ENCODE measurements around the gene ATG5. TPM values are rescaled to one million over a fixed set of nuclear protein-coding genes. Genes with fewer than 3 reads are reported as not detected.

ATG5 gene
- total and polyA plus RNA-seq, 2 donors from 2014 or later = 26.5 to 31.6 TPM

DNA sequence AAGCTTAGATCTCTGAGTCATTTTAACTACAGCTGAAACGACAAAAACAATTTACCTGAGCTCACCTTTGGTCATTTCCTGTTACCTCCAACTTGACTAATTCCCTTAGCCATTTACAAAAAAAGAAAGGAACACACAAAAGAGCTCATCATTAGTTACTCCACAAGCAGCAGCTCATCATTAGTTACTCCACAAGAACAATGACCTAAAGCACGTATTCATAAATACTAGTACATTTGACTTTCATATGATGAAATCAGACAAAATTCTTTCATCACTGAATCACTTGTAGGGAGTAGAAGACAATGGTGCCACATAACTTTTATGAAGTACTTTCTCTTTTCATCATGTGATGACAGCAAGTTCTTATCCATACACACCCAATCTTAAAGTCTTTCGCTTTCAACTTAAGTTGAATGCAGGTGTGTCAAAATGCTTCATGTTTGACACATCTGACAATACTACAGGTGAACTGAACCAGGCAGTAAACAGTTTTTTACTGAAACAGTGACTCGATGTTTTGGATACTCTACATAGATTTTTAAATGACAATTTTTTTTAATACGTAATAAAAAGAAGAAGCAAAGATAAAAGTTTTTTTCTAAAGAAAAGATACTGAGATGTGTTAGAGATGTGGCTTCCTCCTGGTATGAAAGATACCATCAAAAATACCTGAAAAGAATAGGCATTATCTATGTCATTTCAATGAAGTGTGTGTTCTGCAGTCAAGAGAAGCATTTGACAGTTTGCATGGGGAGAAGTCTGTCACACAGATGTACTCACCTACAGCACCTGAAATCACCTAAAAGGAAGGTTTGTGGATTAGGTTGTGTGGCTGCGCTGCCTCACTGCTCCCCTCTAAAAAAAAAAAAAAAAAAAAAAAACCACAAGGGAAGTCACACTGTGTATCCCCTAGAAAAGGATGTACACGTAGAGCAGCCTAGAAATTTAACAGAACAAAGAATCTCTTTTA lies 130.3 kb downstream of the ATG5 start:
- Histone ChIP-seq H3K36me3 (ENCODE audit: control insufficient read depth in 2 of 3, insufficient read depth in 3 of 3, low read length in 3 of 3) (peaks cover 0 to 2% (median 0%) of the 10 kb centered on the region in 3 donors), H3K9me3 (ENCODE audit: control insufficient read depth in 2 of 3, insufficient read depth in 1 of 3, low read length in 3 of 3) (no peaks in the 10 kb centered on the region), H3K4me3 (ENCODE audit: low read length in 3 of 3) (no peak overlapping the region), H3K27ac (ENCODE audit: low read depth in 2 of 2, low read length in 2 of 2) (no peak overlapping the region), H3K27me3 (ENCODE audit: control insufficient read depth, insufficient read depth, low read length) (no peaks in the 10 kb centered on the region), H3K9ac (ENCODE audit: low read length in 3 of 3) (no peak overlapping the region), H3K4me1 (ENCODE audit: control insufficient read depth in 2 of 3, insufficient read depth in 2 of 3, low read depth in 1 of 3, low read length in 3 of 3) (no peaks in the 10 kb centered on the region)
- intact Hi-C loops (cut with DNase I) = no loop called here
- TF ChIP-seq, protein P1, sequence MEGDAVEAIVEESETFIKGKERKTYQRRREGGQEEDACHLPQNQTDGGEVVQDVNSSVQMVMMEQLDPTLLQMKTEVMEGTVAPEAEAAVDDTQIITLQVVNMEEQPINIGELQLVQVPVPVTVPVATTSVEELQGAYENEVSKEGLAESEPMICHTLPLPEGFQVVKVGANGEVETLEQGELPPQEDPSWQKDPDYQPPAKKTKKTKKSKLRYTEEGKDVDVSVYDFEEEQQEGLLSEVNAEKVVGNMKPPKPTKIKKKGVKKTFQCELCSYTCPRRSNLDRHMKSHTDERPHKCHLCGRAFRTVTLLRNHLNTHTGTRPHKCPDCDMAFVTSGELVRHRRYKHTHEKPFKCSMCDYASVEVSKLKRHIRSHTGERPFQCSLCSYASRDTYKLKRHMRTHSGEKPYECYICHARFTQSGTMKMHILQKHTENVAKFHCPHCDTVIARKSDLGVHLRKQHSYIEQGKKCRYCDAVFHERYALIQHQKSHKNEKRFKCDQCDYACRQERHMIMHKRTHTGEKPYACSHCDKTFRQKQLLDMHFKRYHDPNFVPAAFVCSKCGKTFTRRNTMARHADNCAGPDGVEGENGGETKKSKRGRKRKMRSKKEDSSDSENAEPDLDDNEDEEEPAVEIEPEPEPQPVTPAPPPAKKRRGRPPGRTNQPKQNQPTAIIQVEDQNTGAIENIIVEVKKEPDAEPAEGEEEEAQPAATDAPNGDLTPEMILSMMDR (IDR thresholded peaks at IDR 0.05; ENCODE audit: borderline replicate concordance, extremely low read depth, insufficient read depth) = no peak
- FAIRE-seq (no peak), DNase-seq (no peak)

DNA sequence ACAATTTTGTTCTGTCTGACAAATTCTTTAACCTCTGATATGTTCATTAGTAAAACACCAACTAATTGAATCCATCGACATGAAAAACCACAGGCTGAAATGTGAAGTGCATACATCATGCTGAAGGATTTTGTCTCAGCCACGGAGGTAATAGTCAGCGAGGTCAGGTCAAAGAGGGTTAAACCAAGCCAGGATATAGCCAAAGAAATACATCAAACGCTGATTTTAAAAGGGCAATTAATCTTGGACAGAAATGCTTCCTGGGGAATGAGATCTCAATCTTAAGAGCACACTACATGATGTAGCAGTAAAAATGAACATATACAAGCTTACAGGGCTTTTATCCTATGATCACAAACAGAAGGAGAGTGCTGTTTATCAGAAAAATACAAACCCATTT lies 132.7 kb downstream of the ATG5 start:
- no peaks in the 10 kb centered on the region for H3K4me1 ChIP-seq (ENCODE audit: control insufficient read depth in 2 of 3, insufficient read depth in 2 of 3, low read depth in 1 of 3, low read length in 3 of 3)
- no peak overlapping the region for H3K27ac ChIP-seq (ENCODE audit: low read depth in 2 of 2, low read length in 2 of 2)
- peak in 2 of 5 donors; percentile 11 to 25 for DNase-seq
- FAIRE-seq = no peak
- peaks cover 0 to 2% (median 0%) of the 10 kb centered on the region in 3 donors for H3K36me3 ChIP-seq (ENCODE audit: control insufficient read depth in 2 of 3, insufficient read depth in 3 of 3, low read length in 3 of 3)
- TF ChIP-seq, protein P1 (IDR thresholded peaks at IDR 0.05; ENCODE audit: borderline replicate concordance, extremely low read depth, insufficient read depth) = no peak
- intact Hi-C loops (cut with DNase I) = no loop called here
- H3K9ac ChIP-seq (ENCODE audit: low read length in 3 of 3) = no peak overlapping the region
- no peaks in the 10 kb centered on the region for H3K27me3 ChIP-seq (ENCODE audit: control insufficient read depth, insufficient read depth, low read length)
- no peaks in the 10 kb centered on the region for H3K9me3 ChIP-seq (ENCODE audit: control insufficient read depth in 2 of 3, insufficient read depth in 1 of 3, low read length in 3 of 3)
- H3K4me3 ChIP-seq (ENCODE audit: low read length in 3 of 3) = no peak overlapping the region

DNA sequence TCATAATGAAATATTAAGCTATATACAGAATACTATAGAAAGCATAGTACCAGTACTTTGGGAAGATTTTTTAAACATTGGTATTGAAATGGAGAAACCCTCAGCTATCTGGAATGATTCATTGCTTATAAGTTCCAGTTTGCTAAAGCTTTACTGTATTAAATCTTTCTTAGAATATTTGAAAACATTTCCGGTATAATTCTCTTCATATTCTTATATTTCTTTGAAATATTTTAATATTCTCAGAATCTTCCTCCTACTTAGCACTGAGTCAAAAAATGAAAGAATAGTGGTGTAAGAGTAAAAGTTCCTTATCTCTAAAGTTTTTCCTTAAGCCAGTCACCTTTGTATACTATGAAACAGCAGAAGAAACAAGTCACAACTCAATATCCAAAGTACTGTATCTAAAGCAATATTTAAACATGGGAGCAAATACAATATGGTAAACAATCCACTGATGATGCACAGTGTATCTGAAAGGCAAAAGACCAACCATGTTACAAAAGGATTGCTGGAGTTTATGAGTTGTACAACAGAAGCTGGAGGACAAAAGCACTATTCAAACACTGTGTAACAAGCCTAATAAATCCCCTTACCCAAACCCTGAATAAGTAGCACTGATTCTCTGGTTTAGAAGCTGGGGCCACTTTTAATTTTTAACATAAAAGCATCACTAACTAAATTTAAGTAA lies 137.3 kb downstream of the ATG5 start:
- H3K4me3 ChIP-seq (ENCODE audit: low read length in 3 of 3) = no peak overlapping the region
- DNase-seq (no peak), FAIRE-seq (no peak)
- H3K9me3 ChIP-seq (ENCODE audit: control insufficient read depth in 2 of 3, insufficient read depth in 1 of 3, low read length in 3 of 3) = no peaks in the 10 kb centered on the region
- H3K9ac ChIP-seq (ENCODE audit: low read length in 3 of 3) = no peak overlapping the region
- no peaks in the 10 kb centered on the region for H3K36me3 ChIP-seq (ENCODE audit: control insufficient read depth in 2 of 3, insufficient read depth in 3 of 3, low read length in 3 of 3)
- no peaks in the 10 kb centered on the region for H3K4me1 ChIP-seq (ENCODE audit: control insufficient read depth in 2 of 3, insufficient read depth in 2 of 3, low read depth in 1 of 3, low read length in 3 of 3)
- intact Hi-C loops (cut with DNase I) = no loop called here
- no peaks in the 10 kb centered on the region for H3K27me3 ChIP-seq (ENCODE audit: control insufficient read depth, insufficient read depth, low read length)
- TF ChIP-seq, protein P1 (IDR thresholded peaks at IDR 0.05; ENCODE audit: borderline replicate concordance, extremely low read depth, insufficient read depth) = no peak
- no peak overlapping the region for H3K27ac ChIP-seq (ENCODE audit: low read depth in 2 of 2, low read length in 2 of 2)

Data from kidney (tissue), 14 donors.